A673 (cell line): ENCODE results near the gene PAX5. TPM values are rescaled to one million over a fixed set of nuclear protein-coding genes. Genes with fewer than 3 reads are reported as not detected.
A peak's percentile ranks its signal among the peaks of the same experiment; 100 is the strongest.
"Not testable (repeated sequence)": the region's sequence is repeated elsewhere in the genome, so short reads cannot be mapped to it uniquely, and the experiment has no call there.

ENCODE experiments used
- BruUV-seq: library from RNA; stranded (reverse); fragments of 400-500 nt; replicated peaks from 2 replicates; lab custom pipeline; 2021; lab: Mats Ljungman, UMichigan
- CTCF ChIA-PET: fragments of 300-600 bp; sonication (Branson Sonifier 250); formaldehyde crosslinking; loops from one replicate; lab custom pipeline; 2022; ENCODE audit warnings: antibody characterized with exemption; lab: Charles Lee
- POLR2A ChIA-PET: fragments of 300-600 bp; sonication (Branson Sonifier 250); formaldehyde crosslinking; loops from one replicate; lab custom pipeline; 2022; ENCODE audit warnings: antibody characterized with exemption; ENCODE audit not compliant: low non-redundant PET; lab: Charles Lee
- DNase-seq: peaks from one replicate; pipeline ENCODE4 v3.0.0-alpha.2; 2015; ENCODE audit warnings: low spot score
- H3K27ac ChIP-seq: fragments of 200-600 bp; sonication (generic); 2 replicates; pipeline ENCODE4 v1.5.1; 2016; ENCODE audit warnings: mixed run types, low read depth, mild to moderate bottlenecking, mixed read lengths, antibody characterized with exemption, low read length; ENCODE audit not compliant: poor library complexity, severe bottlenecking
- H3K27me3 ChIP-seq: fragments of 200-600 bp; sonication (generic); replicated peaks from 2 replicates; pipeline ENCODE4 v1.6.1; 2017; ENCODE audit warnings: mixed run types, low read depth, mild to moderate bottlenecking, mixed read lengths, antibody characterized with exemption, low read length; ENCODE audit not compliant: insufficient read depth, poor library complexity
- H3K36me3 ChIP-seq: fragments of 200-600 bp; sonication (generic); 2 replicates; pipeline ENCODE4 v1.6.1; 2016; ENCODE audit warnings: mixed run types, mild to moderate bottlenecking, mixed read lengths, antibody characterized with exemption, low read length; ENCODE audit not compliant: insufficient read depth, poor library complexity, severe bottlenecking
- H3K4me1 ChIP-seq: fragments of 200-600 bp; sonication (generic); 2 replicates; pipeline ENCODE4 v1.6.1; 2017; ENCODE audit warnings: mixed run types, mild to moderate bottlenecking, mixed read lengths, antibody characterized with exemption, low read length; ENCODE audit not compliant: insufficient read depth, poor library complexity, severe bottlenecking
- H3K4me3 ChIP-seq: fragments of 200-600 bp; sonication (generic); 2 replicates; pipeline ENCODE4 v1.5.1; 2016; ENCODE audit warnings: low read depth, mixed run types, mild to moderate bottlenecking, mixed read lengths, low read length; ENCODE audit not compliant: poor library complexity, severe bottlenecking
- H3K9me3 ChIP-seq: fragments of 200-600 bp; sonication (generic); 2 replicates; pipeline ENCODE4 v1.6.1; 2016; ENCODE audit warnings: mixed run types, low read depth, mild to moderate bottlenecking, mixed read lengths, antibody characterized with exemption, low read length; ENCODE audit not compliant: poor library complexity, severe bottlenecking
- EZH2 ChIP-seq: fragments of 200-600 bp; sonication (generic); IDR thresholded peaks from 2 replicates; pipeline ENCODE4 v1.6.1; 2017; ENCODE audit warnings: borderline replicate concordance, low read depth, mild to moderate bottlenecking, mixed read lengths, antibody characterized with exemption, low read length; ENCODE audit not compliant: poor library complexity, severe bottlenecking
- intact Hi-C: fragments of 100-400 bp; cut with micrococcal nuclease; formaldehyde crosslinking; loops from one replicate; pipeline ENCODE4 v1.10.0; 2022; ENCODE audit not compliant: unreplicated experiment
- total RNA-seq: library from RNA; stranded (reverse); gene quantifications from 2 replicates; pipeline ENCODE4 v1.2.3, GENCODE V29; 2021
- TF ChIP-seq, protein P1 (sequence below): fragments of 300-800, 200-600 bp; sonication (generic); conservative IDR thresholded peaks from 2 replicates; pipeline ENCODE4 v1.5.1; 2017; ENCODE audit warnings: low read depth, mild to moderate bottlenecking, antibody characterized with exemption, low read length, moderate library complexity, mixed read lengths

The PAX5 gene
- total RNA-seq, 1 experiment from 2014 or later: 5.5 TPM

- peak; percentile 97 for DNase-seq
- CTCF ChIA-PET: interaction anchor here (0.6 to 1.3 kb wide), 3 partner anchors 84 to 219 kb away, joined by 3 to 6 read pairs (median 3); no protein-coding TSS in a partner anchor
- peaks cover 23% of the 10 kb centered on the region for H3K4me1 ChIP-seq
- peaks cover 5% of the 10 kb centered on the region for H3K9me3 ChIP-seq
- peak overlapping the region; percentile 90 for H3K27ac ChIP-seq
- intact Hi-C loops: loop anchor here (10.0 kb wide), 1 partner anchor 135 kb away; no protein-coding TSS in a partner anchor
- TF ChIP-seq EZH2: no peak
- TF ChIP-seq, protein P1, sequence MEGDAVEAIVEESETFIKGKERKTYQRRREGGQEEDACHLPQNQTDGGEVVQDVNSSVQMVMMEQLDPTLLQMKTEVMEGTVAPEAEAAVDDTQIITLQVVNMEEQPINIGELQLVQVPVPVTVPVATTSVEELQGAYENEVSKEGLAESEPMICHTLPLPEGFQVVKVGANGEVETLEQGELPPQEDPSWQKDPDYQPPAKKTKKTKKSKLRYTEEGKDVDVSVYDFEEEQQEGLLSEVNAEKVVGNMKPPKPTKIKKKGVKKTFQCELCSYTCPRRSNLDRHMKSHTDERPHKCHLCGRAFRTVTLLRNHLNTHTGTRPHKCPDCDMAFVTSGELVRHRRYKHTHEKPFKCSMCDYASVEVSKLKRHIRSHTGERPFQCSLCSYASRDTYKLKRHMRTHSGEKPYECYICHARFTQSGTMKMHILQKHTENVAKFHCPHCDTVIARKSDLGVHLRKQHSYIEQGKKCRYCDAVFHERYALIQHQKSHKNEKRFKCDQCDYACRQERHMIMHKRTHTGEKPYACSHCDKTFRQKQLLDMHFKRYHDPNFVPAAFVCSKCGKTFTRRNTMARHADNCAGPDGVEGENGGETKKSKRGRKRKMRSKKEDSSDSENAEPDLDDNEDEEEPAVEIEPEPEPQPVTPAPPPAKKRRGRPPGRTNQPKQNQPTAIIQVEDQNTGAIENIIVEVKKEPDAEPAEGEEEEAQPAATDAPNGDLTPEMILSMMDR: no peak
- H3K36me3 ChIP-seq: no peaks in the 10 kb centered on the region
- POLR2A ChIA-PET: no interaction called here
- no peaks in the 10 kb centered on the region for H3K27me3 ChIP-seq
- no TSS peak for BruUV-seq
- peak overlapping the region; percentile 79 for H3K4me3 ChIP-seq
These were observed 45.5 kb upstream of the PAX5 start for GRCh38 chr9:37079370-37080164.

DNA sequence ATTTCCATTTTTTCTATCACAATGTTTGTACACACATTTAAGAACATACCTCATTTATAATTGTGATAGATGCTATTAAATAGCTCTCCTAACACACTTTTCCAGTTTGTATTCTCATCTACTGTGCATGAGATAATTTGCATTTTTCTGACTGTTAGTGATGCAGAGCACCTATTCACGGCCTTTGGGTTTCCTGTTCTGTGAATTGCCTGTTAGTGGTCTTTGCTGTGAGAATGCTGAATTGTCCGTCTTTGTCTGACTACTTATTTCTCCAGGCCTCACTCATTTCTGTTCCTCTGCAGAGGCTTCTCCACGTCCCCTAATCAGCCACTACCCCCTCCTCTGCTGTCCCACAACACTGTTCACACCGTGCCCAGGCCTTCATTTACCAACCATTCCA, 40.7 kb upstream of the PAX5 start:
- BruUV-seq, DNase-seq, H3K27ac ChIP-seq, POLR2A ChIA-PET, H3K36me3 ChIP-seq, H3K4me3 ChIP-seq, H3K27me3 ChIP-seq, CTCF ChIA-PET, H3K4me1 ChIP-seq, H3K9me3 ChIP-seq, intact Hi-C loops: not testable (repeated sequence)

GRCh38 chr9:37066139-37066725, 32.2 kb upstream of the PAX5 start:
- H3K36me3 ChIP-seq: no peaks in the 10 kb centered on the region
- ChIA-PET CTCF (no interaction called here), POLR2A (no interaction called here)
- intact Hi-C loops: no loop called here
- TF ChIP-seq, protein P1: no peak
- TF ChIP-seq EZH2: no peak
- H3K9me3 ChIP-seq: no peaks in the 10 kb centered on the region
- H3K27me3 ChIP-seq: no peaks in the 10 kb centered on the region
- no peak overlapping the region for H3K27ac ChIP-seq
- no peaks in the 10 kb centered on the region for H3K4me1 ChIP-seq
- no peak for DNase-seq
- no TSS peak for BruUV-seq
- no peak overlapping the region for H3K4me3 ChIP-seq
